Measurements from ENCODE around the gene NTNG1. TPM values are rescaled to one million over a fixed set of nuclear protein-coding genes. Genes with fewer than 3 reads are reported as not detected.
A peak's percentile ranks its signal among the peaks of the same experiment; 100 is the strongest.

Gene NTNG1
- total and polyA plus RNA-seq, 2 of the 13 experiments (the other 11 are each of a cell fraction or from before 2014, with no cell fraction given) = not detected

DNA sequence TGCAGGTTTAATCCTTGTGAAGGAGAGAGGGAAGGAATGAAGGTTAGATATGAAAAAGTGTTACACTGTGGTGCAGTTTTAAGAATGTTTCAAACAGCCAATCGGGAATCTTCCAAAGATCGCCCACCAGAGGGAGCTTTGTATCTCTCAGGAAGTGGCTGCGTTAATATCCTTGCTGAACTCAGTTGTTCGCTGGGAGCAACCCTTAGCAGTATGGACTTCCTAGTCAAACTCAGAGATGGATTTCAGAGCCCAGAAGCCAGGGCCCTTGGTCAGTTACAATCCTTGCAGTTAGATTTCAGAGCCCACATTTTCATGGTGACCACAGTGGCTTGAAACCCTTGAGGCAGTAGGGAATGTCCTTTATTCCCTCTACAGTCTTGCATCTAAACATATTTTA, 136.2 kb downstream of the NTNG1 start:
- FAIRE-seq (peak; percentile 66), DNase-seq (ENCODE audit: low spot score) (peak; percentile 46), ATAC-seq (peak; percentile 83)
- Histone ChIP-seq H3K4me1 (ENCODE audit: insufficient read depth, low read length) (no peaks in the 10 kb centered on the region), H3K27me3 (ENCODE audit: control insufficient read depth in 1 of 2, insufficient read depth in 2 of 2, low read length in 2 of 2) (no peaks in the 10 kb centered on the region), H2AFZ (ENCODE audit: low read length) (no peak overlapping the region), H3K36me3 (replicated peaks in 1 of 2; ENCODE audit: control insufficient read depth in 1 of 2, insufficient read depth in 2 of 2, low read length in 2 of 2) (no peaks in the 10 kb centered on the region), H3K9ac (ENCODE audit: insufficient read depth, low read depth, low read length) (no peak overlapping the region), H3K79me2 (ENCODE audit: insufficient read depth, low read length) (no peaks in the 10 kb centered on the region), H3K4me2 (ENCODE audit: low read depth, low read length) (no peak overlapping the region), H3K27ac (ENCODE audit: extremely low read length, insufficient read depth, low read length) (no peak overlapping the region), H3K4me3 (replicated peaks in 1 of 3; ENCODE audit: insufficient read depth in 1 of 3, low read depth in 2 of 3, low read length in 3 of 3) (no peak overlapping the region), H3K9me3 (ENCODE audit: low read length) (no peaks in the 10 kb centered on the region), H4K20me1 (ENCODE audit: insufficient read depth, low read length) (no peaks in the 10 kb centered on the region)
- intact Hi-C loops (cut with micrococcal nuclease; ENCODE audit: unreplicated experiment) = loop anchor here (1.0 kb wide), 2 partner anchors 153 to 252 kb away; no protein-coding TSS in a partner anchor
- WGBS (ENCODE audit: low lambda C conversion rate) = 0% methylated on average over 4 of the region's 4 CpGs
- TF ChIP-seq STAG1 (CRISPR knock-in tag; IDR thresholded peaks at IDR 0.05) (peak; percentile 72), RAD21 (CRISPR knock-in tag; IDR thresholded peaks at IDR 0.05) (peak; percentile 42; the same call in 1 of the 2 replicates), SMC3 (IDR thresholded peaks at IDR 0.05; ENCODE audit: low read length) (peak; percentile 83), GABPA (IDR thresholded peaks at IDR 0.05; ENCODE audit: low read depth, low read length) (no peak), GABPA (CRISPR knock-in tag; IDR thresholded peaks at IDR 0.05; ENCODE audit: low read depth) (peak; percentile 18; the same call in 1 of the 2 replicates), ASH2L (IDR thresholded peaks at IDR 0.05; ENCODE audit: insufficient read length, low read depth, low read length) (no peak), KLF9 (CRISPR knock-in tag; IDR thresholded peaks at IDR 0.05; ENCODE audit: low read depth) (no peak), ZNF136 (CRISPR knock-in tag; IDR thresholded peaks at IDR 0.05; ENCODE audit: low read depth) (no peak), ZNF331 (CRISPR knock-in tag; IDR thresholded peaks at IDR 0.05) (0 out of 2 replicates have a peak, but pooled peaks have one; percentile 49)
- TF ChIP-seq, protein P1, sequence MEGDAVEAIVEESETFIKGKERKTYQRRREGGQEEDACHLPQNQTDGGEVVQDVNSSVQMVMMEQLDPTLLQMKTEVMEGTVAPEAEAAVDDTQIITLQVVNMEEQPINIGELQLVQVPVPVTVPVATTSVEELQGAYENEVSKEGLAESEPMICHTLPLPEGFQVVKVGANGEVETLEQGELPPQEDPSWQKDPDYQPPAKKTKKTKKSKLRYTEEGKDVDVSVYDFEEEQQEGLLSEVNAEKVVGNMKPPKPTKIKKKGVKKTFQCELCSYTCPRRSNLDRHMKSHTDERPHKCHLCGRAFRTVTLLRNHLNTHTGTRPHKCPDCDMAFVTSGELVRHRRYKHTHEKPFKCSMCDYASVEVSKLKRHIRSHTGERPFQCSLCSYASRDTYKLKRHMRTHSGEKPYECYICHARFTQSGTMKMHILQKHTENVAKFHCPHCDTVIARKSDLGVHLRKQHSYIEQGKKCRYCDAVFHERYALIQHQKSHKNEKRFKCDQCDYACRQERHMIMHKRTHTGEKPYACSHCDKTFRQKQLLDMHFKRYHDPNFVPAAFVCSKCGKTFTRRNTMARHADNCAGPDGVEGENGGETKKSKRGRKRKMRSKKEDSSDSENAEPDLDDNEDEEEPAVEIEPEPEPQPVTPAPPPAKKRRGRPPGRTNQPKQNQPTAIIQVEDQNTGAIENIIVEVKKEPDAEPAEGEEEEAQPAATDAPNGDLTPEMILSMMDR (CRISPR knock-in tag; IDR thresholded peaks at IDR 0.05) = peak; percentile 72
- TF ChIP-seq, protein P2, sequence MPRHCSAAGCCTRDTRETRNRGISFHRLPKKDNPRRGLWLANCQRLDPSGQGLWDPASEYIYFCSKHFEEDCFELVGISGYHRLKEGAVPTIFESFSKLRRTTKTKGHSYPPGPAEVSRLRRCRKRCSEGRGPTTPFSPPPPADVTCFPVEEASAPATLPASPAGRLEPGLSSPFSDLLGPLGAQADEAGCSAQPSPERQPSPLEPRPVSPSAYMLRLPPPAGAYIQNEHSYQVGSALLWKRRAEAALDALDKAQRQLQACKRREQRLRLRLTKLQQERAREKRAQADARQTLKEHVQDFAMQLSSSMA (CRISPR knock-in tag; IDR thresholded peaks at IDR 0.05) = no peak
- ChIA-PET CTCF (ENCODE audit: low intra/inter-chr PET ratio, low total read pairs) (interaction anchor here (0.7 to 2.4 kb wide), 4 partner anchors 253 to 473 kb away, joined by 3 to 22 read pairs (median 8); no protein-coding TSS in a partner anchor), POLR2A (no interaction called here)
- no TSS peak for BruUV-seq (replicated peaks)
- in situ Hi-C loops (cut with HindIII; ENCODE audit: extremely low pct_ligation_motif_present, low pct_unique_long_range_greater_than_20kb) = loop anchor here (5.0 kb wide), 2 partner anchors 255 to 475 kb away; no protein-coding TSS in a partner anchor
